ENCODE results near the gene BAIAP3.

DNA sequence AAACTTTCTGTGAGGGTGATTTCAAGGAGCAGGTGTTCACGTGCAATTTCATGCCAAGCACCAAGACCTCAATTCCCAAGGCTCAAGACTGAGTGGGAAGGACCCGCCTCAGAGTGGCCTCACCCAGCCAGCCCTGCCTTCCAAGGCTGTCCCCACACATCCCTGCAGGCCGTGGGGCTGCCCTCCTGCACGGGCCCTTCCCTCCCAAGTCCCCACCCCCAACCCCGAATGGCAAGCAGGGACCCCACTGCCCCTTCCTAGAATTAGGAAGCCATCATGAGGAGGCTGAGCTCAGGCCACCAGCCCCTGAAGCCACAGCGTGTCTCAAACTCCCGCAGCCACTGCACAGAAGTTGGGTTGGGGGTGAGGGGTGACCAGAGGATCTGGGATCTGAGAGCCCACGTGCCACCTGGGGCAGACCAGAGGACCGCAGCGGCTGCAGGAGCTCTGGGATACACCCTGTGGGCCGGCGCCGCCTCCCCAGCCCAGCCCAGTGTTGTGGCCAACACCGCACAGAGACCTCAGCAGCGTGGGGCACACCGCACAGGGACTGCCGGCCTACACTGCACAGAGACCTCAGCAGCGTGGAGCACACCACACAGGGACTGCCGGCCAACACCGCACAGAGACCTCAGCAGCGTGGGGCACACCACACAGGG is 39.0 kb downstream of the BAIAP3 start:
- TF ChIP-seq CTCF (IDR thresholded peaks at IDR 0.05) (no peak), POLR2A (IDR thresholded peaks at IDR 0.05) (no peak)
